Measurements from ENCODE around the gene CCNY. TPM values are rescaled to one million over a fixed set of nuclear protein-coding genes. Genes with fewer than 3 reads are reported as not detected.

Gene CCNY
- polyA plus RNA-seq, 1 experiment, result 39.0 TPM

DNA sequence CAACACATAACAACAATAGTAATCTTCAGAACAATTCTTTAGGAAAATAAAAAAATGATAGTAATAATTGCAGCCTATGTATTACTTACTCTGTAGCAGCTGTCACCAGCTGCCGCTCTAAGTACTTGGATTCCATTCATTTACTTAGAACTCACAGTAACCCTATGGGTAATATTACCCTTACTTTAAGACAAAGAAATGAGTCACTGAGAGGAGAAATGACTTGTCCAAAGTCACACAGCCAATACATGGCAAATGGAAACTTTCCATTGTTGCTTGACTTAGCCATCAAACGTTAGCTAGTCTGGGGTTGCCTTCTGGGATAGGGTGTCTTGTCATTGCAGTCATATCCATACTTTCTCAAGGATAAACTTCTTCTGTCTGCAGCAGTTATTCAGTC lies 3.6 kb downstream of the CCNY start:
- no peak overlapping the region for H3K4me3 ChIP-seq (ENCODE audit: low read depth, low read length)
- POLR2A ChIA-PET, result no interaction called here
- no peak for DNase-seq (ENCODE audit: low read depth)
- no peaks in the 10 kb centered on the region for H3K36me3 ChIP-seq (ENCODE audit: control insufficient read depth, insufficient read depth, low read length)
- H3K27me3 ChIP-seq (ENCODE audit: control insufficient read depth, insufficient read depth, low read length), result no peaks in the 10 kb centered on the region
- TF ChIP-seq, protein P1, sequence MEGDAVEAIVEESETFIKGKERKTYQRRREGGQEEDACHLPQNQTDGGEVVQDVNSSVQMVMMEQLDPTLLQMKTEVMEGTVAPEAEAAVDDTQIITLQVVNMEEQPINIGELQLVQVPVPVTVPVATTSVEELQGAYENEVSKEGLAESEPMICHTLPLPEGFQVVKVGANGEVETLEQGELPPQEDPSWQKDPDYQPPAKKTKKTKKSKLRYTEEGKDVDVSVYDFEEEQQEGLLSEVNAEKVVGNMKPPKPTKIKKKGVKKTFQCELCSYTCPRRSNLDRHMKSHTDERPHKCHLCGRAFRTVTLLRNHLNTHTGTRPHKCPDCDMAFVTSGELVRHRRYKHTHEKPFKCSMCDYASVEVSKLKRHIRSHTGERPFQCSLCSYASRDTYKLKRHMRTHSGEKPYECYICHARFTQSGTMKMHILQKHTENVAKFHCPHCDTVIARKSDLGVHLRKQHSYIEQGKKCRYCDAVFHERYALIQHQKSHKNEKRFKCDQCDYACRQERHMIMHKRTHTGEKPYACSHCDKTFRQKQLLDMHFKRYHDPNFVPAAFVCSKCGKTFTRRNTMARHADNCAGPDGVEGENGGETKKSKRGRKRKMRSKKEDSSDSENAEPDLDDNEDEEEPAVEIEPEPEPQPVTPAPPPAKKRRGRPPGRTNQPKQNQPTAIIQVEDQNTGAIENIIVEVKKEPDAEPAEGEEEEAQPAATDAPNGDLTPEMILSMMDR (IDR thresholded peaks at IDR 0.05; ENCODE audit: insufficient read depth, low read depth, low read length), result no peak
- CTCF ChIA-PET, result no interaction called here

DNA sequence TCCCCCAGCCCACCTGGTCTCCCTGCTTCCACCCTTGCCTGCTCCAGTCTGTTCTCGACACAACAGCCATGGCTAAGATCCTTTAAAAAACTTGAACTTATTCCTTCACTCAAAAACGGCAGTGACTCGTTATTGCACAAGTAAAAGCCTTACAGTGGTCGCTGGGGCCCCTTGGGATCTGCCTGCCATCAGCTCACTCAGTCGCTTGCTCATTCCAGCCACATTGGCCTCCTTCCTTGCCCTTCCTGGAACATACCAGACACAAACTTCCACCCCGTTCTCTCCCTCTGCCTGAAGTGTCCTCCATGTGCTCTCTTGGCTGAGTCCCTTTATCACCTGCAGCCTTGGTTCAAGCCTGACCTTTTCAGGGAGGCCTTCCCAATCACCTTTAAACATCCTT lies 4.7 kb downstream of the CCNY start:
- TF ChIP-seq, protein P1 (IDR thresholded peaks at IDR 0.05; ENCODE audit: insufficient read depth, low read depth, low read length), result no peak
- no peaks in the 10 kb centered on the region for H3K36me3 ChIP-seq (ENCODE audit: control insufficient read depth, insufficient read depth, low read length)
- ChIA-PET CTCF (no interaction called here), POLR2A (no interaction called here)
- DNase-seq (ENCODE audit: low read depth), result no peak
- H3K27me3 ChIP-seq (ENCODE audit: control insufficient read depth, insufficient read depth, low read length), result no peaks in the 10 kb centered on the region
- no peak overlapping the region for H3K4me3 ChIP-seq (ENCODE audit: low read depth, low read length)

DNA sequence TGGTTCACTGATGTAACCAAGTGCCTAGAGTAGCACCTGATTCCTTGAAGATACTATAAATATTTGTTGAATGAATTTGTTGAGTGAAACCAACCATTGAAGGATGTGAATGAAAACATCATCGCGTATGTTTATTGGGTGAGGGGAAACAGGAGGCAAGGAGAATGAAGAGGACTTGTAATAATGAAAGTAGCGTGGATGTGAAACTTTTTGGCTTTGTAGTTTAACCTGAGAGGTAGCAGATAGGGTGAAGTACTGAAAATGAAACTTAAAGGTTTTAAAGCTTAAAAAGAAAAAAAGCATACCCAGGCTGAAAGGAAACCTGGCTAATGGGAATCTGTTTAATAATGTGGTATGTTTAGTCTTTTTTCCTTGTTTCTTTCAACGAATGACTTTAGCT lies 5.2 kb downstream of the CCNY start:
- H3K36me3 ChIP-seq (ENCODE audit: control insufficient read depth, insufficient read depth, low read length), result no peaks in the 10 kb centered on the region
- CTCF ChIA-PET, result no interaction called here
- DNase-seq (ENCODE audit: low read depth), result no peak
- TF ChIP-seq, protein P1 (IDR thresholded peaks at IDR 0.05; ENCODE audit: insufficient read depth, low read depth, low read length), result no peak
- no peaks in the 10 kb centered on the region for H3K27me3 ChIP-seq (ENCODE audit: control insufficient read depth, insufficient read depth, low read length)
- POLR2A ChIA-PET, result no interaction called here
- no peak overlapping the region for H3K4me3 ChIP-seq (ENCODE audit: low read depth, low read length)

GRCh38 chr10:35342183-35342753 lies 6.0 kb downstream of the CCNY start:
- Histone ChIP-seq H3K36me3 (ENCODE audit: control insufficient read depth, insufficient read depth, low read length) (no peaks in the 10 kb centered on the region), H3K4me3 (ENCODE audit: low read depth, low read length) (no peak overlapping the region), H3K27me3 (ENCODE audit: control insufficient read depth, insufficient read depth, low read length) (no peaks in the 10 kb centered on the region)
- TF ChIP-seq, protein P1 (IDR thresholded peaks at IDR 0.05; ENCODE audit: insufficient read depth, low read depth, low read length), result no peak
- no peak for DNase-seq (ENCODE audit: low read depth)
- ChIA-PET POLR2A (no interaction called here), CTCF (interaction anchor here (0.9 kb wide), 1 partner anchor 9 kb away, joined by 3 read pairs; no protein-coding TSS in a partner anchor)

DNA sequence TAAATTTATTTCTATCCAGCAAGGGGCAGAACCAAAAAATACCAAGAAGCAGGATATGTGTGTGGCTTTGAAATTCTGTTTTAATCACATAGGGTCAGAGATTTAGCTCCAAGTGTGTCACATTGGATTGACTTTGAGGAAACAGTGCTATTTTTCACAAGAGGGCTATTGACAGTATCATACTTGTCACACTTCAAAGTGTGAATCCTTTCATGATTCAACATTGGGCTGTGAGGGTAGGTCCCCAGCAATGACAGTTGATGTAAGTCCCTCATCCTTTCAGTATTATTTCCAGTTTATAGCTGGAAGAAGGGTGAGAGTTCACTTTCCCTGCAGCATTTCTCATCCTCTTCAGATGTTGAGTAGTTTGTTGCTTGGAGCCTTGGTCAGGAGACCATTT lies 7.4 kb downstream of the CCNY start:
- DNase-seq (ENCODE audit: low read depth), result no peak
- ChIA-PET POLR2A (no interaction called here), CTCF (no interaction called here)
- H3K4me3 ChIP-seq (ENCODE audit: low read depth, low read length), result no peak overlapping the region
- H3K36me3 ChIP-seq (ENCODE audit: control insufficient read depth, insufficient read depth, low read length), result no peaks in the 10 kb centered on the region
- TF ChIP-seq, protein P1 (IDR thresholded peaks at IDR 0.05; ENCODE audit: insufficient read depth, low read depth, low read length), result no peak
- H3K27me3 ChIP-seq (ENCODE audit: control insufficient read depth, insufficient read depth, low read length), result no peaks in the 10 kb centered on the region

Data from BJ (cell line).